Stimulated activated CD4-positive, alpha-beta T cell treated with anti-CD3 and anti-CD28 coated beads, Interleukin-4, amount 100 ng/mL, for 1 hour (primary cell): ENCODE measurements around the gene CASS4.
A peak's percentile ranks its signal among the peaks of the same experiment; 100 is the strongest.
"Not testable (repeated sequence)": the region's sequence is repeated elsewhere in the genome, so short reads cannot be mapped to it uniquely, and the experiment has no call there.

Experiments
- DNase-seq: peaks from one replicate; pipeline ENCODE4 v3.0.0-alpha.2; 2020

CASS4 gene

GRCh38 chr20:56392881-56393482 lies 19.1 kb upstream of the CASS4 start:
- DNase-seq, result no peak

GRCh38 chr20:56393653-56394052 lies 18.4 kb upstream of the CASS4 start:
- no peak for DNase-seq

GRCh38 chr20:56395166-56395565 lies 16.9 kb upstream of the CASS4 start:
- no peak for DNase-seq

DNA sequence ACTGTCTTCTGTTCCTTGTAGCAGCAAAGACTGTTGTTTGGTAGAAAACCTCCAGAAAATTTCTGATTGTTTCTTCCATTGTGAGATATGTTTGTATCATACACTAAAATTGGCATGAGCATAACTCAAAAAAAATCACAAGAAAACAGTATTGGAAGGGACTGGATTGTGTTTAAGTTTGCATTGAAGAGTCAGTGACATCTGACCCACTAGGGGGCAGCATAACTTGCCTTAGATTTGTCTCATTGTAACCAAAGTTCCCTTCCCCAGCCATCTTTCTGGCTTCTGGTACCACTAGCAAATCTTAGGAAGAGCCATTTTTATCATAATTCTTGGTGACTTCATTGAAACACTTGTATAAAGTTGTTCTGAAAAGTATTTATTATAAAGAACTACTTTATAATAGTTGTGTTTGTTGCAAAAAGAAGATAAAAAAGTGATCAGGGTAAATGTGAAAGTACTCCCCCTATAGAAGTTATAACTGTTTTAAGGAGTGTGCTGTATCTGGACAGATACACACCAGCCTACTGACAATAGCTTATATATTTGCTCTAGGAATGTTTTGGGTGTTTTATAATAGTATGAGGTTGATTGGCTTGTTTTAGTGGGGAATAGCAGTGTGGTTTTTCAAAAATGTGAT lies 11.9 kb upstream of the CASS4 start:
- peak; percentile 37 for DNase-seq

GRCh38 chr20:56403465-56403864 lies 8.6 kb upstream of the CASS4 start:
- DNase-seq, result no peak

DNA sequence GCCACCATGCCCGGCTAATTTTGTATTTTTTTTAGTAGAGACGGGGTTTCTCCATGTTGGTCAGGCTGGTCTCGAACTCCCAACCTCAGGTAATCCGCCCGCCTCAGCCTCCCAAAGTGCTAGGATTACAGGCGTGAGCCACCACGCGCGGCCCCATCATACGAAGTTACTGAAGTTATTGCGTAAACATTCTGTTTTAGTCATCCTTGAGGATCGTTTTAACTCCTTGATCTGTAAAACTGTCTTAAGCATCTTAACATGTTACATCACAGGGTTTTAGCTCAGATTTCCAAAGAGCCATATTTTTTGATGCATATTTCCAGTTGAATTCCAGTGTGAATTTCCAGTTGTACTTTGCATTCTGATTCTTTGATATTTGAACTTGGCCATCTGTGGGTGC lies 6.7 kb upstream of the CASS4 start:
- not testable (repeated sequence) for DNase-seq

- DNase-seq, result no peak
Observed at GRCh38 chr20:56406910-56407309, 5.2 kb upstream of the CASS4 start.

DNA sequence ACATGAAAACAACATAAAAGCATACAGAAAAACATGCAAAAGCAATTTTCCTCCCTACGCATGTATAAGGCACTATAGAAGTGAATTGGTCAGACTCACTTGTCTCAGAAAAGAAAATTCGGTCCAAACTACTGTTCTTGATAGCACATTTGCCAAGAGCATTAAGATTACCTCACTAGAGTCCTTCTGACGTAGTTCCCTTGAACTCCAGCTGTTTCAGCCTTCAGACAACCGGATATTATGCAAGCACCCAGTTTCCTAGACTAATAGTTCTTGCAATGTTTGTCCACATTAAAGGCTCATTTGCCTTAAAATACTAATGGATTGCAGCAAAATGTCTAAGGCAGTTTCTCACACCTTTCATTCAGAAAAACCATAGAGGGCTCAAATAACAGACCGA lies 2.5 kb upstream of the CASS4 start:
- no peak for DNase-seq

GRCh38 chr20:56409956-56410355 lies 2.1 kb upstream of the CASS4 start:
- DNase-seq, result no peak

- not testable (repeated sequence) for DNase-seq
Observed at GRCh38 chr20:56411287-56411686, 773 bp upstream of the CASS4 start.

GRCh38 chr20:56412473-56412790 lies 372 bp downstream of the CASS4 start:
- DNase-seq, result no peak

GRCh38 chr20:56412949-56413348 lies 889 bp downstream of the CASS4 start:
- DNase-seq, result no peak

DNA sequence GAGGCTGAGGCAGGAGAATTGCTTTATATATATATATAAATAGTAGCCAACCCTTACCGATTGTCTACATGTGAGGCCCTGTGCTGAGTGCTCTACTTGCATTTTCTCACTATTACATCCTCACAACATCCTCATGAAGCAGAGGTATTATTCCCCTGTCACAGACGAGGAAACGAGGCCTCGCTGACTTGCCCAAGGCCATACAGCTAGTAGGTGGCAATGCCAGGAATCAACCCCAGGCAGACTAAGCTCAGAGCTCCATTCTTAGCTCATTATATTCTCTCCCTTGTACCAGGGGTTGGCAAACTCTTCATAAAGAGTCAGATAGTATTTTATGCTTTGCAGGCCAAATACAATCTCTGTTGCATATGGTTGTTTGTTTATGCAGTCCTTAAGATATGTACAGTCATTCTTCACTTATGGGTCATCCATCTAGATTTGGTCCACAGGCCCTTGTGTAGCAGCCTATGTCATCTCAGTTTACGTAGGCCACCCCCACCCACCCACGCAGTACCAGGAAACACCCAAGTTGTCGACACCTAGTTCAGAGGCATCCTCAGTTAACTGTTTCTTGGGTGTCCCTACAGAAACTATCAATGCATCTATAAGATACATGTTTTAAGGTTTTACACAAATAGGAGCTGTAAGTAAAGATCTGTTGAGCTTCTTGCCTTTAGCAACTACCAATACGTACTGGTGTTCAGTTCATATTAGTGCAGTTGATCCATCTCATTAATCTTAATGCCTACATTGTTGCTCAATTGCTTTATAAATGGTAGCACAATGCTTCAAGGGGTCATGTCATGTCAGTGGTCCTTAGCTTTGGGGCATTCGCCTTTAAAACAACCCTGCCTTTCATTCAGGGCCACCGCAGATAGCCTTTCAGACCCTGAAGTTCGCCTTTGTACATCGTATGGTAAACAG lies 3.0 kb downstream of the CASS4 start:
- peak; percentile 61 for DNase-seq

DNA sequence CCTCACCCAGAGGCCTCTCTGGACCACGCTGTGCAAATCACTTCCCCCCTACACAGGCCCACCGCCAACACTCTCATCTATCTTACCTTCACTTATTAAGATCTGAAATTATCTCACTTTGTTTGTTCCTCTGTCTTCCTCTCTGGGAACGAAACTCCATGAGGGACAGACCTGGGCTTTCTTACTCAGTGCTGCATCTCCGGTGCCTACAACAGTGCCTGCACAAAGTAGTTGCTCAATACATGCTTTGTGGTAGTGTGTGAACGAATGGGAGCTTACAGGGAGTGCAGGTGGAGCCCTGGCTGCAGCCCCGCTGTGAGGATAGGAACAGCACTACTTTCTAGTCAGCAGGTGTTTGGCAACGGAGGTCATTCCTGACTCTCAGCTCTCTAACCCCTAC lies 5.3 kb downstream of the CASS4 start:
- DNase-seq, result no peak

DNA sequence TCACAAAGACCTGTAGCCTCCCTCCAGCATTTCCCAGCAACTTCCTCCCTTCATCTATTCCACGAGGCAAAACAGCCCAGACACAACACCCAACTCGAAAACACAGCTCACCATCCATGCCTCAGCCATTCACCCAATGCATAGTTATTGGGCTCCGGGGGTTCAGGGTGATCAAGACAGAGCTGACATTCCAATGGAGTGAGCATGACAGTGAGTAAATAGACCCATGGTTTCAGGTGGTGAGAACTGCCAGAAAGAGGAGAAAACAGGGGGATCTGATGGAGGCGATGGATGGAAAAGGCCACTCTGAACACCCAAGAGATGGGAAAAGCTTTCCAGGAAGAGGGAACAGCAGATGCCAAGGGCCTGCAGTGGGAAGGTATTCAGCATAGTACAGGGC lies 5.9 kb downstream of the CASS4 start:
- no peak for DNase-seq

- DNase-seq, result no peak
Observed at GRCh38 chr20:56418385-56418861, 6.4 kb downstream of the CASS4 start.

DNA sequence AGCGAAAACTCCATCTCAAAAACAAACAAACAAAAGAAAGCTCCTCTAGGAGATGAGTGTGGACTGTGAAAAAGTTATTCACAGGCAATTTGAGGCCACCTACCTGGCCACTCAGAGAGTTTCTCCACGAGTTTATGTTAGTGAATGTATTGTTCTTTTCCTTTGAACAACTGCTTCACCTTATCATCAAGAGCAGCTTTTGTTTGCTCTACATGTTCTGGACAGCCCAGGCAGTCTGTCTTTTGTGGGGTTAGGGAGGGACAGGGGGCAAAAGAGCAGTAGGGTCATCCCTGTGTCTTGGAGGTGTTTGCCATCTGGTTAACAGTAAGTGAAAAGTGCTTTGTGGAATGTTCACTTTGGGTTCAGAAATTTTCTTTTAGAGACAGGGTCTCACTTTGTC lies 8.0 kb downstream of the CASS4 start:
- DNase-seq, result no peak

DNA sequence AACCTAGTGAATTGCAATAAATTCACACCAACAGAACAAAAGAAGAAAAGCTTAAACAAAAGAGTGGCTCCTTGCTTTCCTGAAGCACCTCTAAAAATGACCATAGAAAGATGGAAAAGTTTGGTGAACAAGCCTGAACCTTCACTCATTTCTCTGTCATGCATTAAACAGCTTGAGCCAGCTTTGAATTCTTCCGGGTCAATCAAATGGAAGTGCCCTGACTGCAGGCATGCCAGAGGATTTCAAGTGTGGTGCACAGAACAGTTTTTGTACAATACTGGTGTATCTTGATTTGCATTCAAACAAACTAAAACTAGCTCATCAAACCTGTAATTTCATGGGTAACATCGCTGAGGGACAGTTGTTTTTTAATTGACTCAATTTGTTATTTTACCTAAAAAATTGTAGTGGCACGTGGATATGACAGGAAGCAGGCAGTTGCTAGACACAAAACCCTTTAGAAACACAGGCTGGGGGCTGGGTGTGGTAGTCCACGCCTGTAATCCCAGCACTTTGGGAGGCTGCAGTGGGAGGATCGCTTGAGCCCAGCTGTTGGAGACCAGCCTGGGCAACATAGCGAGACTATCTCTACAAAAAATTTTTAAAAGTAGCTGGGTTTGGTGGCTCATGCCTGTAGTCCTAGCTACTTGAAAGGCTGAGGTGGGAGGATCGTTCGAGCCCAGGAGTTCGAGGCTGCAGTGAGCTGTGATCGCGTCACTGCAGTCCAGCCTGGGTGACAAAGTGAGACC lies 9.1 kb downstream of the CASS4 start:
- DNase-seq, result no peak

- DNase-seq, result no peak
Observed at GRCh38 chr20:56422076-56422823, 10.2 kb downstream of the CASS4 start.

DNA sequence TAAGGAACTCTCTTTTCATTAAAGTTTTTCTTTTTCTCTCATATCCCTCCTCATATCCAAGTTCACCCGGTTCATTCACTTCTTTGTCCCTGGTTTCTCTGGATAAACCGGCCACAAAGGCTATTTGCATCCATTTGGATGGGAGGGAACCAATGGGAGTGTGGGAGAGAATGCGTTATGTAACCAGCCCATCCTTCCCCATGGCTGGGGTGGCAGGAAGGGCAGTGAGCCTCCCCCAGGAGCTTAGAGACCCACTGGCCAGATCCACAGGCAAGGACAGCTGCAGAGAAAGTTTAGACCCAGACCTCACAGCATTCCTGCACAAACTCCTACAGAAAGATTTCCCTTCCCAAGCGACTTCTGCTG lies 10.7 kb downstream of the CASS4 start:
- no peak for DNase-seq

DNA sequence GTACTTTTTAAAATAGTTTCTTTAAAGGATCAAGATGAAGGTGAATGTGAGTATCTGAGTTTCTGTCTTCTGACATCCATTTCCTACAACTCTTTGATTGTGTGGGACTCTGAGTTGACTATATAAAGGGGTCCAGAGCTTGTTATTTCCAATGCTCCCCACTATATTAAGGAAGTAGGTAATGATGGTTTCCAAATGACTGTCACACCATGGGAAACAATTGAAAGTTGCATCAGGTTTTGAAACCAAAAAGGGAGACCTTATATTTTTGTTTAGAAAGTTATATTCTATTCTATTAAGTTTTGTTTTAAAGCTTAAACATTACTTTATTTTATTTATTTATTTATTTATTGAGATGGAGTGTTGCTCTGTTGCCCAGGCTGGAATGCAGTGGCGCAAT lies 11.2 kb downstream of the CASS4 start:
- no peak for DNase-seq

GRCh38 chr20:56423886-56424285 lies 11.8 kb downstream of the CASS4 start:
- DNase-seq, result no peak

GRCh38 chr20:56424931-56425330 lies 12.9 kb downstream of the CASS4 start:
- no peak for DNase-seq
